ENCODE measurements around the gene TEX52.

TEX52 gene

DNA sequence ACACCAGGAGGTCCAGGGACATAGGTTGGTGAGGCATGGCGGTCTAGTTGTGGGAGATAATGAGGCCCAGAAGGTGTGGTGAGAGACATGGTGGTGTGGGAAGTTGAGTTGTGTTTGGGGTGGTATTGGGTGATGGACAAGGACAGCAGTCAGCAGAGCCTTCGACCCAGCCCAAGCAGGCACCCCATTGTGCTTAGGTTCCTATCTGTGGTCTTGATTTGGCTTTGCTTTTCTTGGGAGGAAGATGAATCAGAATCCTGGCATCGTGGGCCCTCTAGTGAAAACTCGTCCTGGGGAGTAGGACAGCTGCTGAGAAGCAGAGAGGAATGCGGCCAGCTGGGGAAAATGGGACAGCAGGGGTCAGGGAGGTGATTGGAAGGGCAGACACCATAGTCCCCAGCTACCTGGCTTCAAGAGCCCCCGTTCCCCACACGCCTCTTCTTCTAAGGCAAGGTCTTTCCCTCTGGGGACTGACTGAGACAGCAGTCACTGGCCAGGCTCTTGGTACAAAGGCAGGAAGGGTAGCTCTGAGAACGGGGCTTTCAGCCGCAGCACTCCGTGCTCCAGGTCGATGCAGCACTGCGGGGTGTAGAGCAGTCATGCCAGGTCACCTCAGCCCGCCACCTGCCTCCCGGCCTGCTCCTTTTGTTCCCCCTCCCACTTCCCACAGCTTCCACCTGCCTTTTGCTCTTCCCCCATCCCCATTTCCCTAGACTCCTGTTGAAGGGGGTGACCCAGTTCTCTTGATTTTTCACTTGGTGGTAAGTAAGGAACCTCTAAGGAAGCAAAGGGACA is 29.9 kb downstream of the TEX52 start:
- DNase-seq, result no peak

DNA sequence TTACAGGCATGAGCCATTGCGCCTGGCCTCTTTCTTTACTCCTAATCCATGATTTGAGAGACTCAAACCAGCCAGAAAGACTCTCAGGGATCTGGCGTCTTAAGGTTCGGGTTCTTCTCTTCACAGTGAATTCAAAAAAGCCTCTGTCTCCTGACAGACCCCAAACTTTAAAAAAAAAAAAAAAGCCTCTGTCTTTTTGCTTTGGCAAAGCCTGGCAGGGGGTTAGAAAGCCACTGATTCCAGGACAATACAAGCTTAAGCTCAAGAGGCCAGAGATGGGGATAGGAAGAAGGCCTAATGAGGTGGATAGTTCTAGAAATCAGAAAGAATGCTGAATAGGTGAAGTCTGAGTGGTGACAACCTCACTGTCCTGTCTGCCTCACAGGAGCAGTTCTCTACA is 30.8 kb downstream of the TEX52 start:
- DNase-seq, result no peak

DNA sequence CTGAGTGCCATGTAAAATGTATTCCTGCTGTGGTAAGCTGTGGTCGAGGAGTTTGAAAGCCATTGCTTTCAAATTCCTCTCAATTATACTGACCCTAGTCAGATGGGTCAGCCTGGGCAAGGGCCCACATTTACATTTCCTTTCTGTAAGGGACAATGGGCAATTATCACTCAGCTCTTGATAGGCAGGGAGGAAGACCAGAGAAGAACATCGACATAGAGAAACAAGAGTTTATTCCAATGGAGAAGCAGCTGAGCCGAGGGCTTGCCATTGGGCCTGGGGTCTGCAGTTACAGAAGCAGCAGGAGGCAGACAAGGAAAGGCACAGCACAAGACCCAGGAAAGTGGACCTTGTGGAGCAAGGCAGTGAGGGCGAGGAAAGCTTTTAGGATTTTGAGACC is 31.7 kb downstream of the TEX52 start:
- no peak for DNase-seq

DNA sequence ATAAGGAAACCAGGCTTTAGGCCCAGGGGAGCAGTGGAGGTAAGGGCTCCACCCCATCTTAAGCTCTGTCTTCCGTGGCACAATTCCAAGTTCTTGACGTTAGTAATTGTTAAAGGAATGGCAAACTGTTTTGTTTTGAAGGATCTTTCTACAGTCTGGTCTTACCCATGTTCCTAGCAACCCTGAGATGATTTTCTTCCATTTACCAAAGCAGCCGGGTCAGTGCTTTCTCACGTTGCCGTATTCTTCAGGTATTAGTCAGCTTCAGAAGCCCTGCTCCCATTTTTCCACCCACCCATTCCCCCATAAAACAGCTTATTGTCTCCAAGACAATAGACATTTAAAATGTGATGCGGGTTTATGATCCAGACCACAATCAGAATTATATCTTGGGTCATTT is 32.3 kb downstream of the TEX52 start:
- no peak for DNase-seq

DNA sequence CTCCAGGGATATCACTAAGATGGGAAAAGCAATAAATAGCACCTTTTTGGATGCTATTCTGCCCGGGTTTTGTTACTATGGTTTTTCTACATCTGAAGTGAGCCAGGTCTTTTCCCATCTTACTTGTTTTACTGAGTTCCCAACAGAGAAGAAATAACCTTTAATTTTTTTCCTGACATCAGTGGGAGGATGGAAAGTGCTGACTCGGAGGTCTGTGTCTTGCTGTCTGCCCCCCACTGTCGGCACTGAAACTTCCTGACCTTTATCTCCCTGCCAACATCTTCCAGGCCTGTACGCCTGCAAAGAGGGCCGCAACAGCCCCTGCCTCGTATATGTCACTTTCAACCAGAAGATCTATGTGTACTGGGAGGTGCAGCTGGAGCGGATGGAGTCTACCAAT is 33.4 kb downstream of the TEX52 start:
- no peak for DNase-seq

DNA sequence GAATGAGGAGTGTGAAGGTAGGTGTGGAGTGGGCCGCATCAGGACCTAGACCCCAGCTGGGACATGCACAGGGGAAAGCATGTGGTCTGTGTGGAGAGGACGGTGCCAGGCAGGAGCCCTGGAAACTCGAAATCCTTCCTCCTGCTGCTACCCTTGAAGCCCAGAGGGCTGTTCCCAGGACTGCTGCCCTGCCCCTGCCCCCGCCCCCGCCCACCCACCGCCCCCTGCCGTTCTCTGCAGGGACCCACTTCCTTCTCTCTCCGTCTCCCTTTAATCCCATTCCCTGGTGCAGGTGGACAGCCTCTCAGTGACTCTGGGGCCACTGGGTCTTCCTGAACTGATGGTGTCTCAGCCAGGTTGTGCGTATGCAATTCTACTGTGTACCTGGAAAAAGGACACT is 36.4 kb downstream of the TEX52 start:
- DNase-seq, result no peak

DNA sequence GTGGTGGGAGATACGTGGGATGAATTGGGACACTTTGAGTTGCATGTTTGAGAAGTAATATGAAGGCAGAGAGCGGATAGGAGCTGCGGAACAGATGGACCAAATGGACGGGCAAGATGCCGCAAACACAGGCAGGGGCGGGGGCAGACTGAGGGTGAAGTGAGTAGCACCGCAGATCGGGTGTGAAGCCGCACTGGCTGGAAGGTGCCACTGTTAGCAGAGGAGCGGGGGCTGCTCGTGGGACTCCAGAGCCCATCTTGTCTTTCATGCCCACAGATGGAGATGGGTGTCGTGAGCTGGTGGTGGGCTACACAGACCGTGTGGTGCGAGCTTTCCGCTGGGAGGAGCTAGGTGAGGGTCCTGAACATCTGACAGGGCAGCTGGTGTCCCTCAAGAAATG is 37.0 kb downstream of the TEX52 start:
- DNase-seq, result no peak

DNA sequence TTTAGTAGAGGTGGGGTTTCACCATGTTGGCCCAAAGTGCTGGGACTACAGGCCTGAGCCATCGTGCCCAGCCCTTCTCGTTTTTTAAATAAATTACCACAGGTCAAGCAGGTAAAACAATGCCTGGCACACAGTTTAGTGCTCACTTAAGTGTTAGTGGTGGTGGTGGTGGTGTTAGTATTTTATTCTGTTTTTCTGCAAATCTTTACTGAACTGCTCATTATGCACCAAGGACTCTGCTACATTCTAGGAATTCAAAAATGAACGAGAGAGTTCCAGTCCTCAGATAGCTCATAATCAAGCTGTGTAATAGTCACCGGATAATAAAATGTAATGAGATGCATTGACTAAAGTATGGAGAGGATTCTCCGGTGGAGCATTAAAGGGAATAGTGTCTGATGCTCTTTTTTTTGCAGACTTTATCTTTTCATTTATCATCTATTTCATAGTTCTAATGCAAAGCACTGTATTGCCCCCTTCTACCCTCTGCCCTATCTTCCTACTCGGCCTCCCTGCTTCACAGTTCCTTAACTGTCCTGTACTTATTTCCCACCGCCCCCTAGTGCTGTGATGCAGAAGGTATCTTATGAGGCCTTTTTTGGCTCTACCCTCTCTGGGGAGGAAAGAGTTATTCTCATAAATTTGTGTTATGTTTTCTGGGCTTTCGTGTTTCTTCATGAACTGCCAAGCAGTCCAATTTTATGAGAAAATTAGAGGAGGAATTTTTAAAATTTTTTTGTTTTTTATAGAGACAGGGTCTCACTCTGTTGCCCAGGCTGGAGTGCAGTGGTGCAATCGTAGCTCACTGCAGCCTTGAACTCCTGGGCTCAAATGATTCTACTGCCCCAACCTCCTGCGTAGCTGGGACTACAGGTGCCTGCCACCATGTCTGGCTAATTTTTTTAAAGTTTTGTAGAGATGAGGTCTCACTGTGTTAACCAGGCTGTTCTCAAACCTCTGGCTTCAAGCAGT is 43.3 kb downstream of the TEX52 start:
- DNase-seq, result peak; percentile 10

DNA sequence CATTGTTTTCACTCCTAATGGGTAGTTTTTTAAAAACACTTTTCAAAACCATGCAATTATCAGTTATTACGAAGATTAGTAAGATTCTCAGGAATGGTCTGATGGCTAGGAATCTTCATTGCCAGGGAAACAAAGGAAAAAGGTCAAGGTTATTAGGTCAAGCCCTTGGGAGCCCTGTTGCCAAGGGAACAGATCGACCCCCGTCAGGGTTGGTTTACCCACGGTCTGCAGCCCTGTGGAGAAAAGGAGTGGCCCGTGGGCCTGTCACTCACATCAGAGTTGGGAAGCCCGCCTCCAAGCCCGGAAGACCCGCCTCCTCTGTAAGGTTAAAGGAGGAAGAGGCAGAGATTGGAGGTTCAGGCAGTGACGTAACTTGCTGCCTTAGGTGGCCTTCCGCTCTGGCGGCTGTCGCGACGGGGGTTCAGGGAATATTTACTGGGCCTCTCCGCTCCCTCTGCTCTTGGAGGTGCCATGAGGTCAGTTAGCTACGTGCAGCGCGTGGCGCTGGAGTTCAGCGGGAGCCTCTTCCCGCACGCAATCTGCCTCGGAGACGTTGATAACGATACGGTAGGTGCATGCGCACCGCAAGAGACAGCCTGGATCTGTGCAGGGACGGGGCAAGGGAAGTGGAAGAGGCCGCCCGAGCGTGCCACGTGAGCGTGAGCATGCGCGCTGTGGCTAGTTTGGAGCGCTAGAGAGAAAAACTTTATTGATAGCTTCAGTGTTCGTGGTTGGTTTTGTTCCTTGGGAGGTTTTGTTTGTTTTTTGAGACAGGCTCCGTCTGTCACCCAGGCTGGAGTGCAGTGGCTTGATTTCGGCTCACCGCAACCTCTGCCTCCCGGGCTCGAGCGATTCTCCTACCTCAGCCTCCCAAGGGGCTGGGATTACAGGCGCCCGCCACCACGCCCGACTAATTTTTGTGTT is 44.3 kb downstream of the TEX52 start, which contains the start of gene ITFG2:
Gene ITFG2, plus strand, starts transcription at position 379 of the 924 bp plus-strand sequence. Its CDS starts 93 bp downstream, at position 472.
- peak; percentile 89 for DNase-seq

DNA sequence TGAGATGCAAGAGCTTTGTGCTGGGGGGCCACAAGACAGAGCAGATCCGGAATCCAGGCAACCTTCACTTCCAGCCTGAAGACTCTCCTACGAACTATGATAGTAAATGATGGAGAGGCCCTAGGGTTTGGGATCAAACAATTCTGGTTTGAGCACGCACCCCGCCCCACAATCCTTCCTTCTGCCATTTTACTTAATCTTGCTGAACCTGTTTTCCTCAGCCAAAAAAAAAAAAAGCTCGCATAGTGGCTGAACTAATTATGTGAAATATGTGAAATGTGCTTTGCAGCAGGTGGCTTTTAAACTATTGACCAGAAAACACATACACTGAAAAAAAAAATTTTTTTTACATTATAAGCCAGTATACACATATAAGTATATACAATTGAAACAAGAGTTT is 45.0 kb downstream of the TEX52 start:
- DNase-seq, result no peak

DNA sequence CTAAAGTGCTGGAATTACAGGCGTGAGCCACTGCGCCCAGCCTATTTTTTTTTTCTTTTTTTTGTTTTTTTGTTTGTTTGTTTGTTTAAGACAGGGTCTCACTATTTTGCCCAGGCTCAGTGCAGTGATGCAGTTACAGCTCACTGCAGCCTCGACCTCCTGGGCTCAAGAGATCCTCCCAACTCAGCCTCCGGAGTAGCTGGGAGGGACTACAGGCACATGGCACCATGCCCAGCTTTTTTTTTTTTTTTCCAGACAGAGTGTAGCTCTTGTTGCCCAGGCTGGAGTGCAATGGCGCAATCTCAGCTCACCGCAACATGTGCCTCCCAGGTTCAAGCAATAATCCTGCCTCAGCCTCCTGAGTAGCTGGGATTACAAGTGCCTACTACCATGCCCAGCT is 50.1 kb downstream of the TEX52 start:
- DNase-seq, result no peak

DNA sequence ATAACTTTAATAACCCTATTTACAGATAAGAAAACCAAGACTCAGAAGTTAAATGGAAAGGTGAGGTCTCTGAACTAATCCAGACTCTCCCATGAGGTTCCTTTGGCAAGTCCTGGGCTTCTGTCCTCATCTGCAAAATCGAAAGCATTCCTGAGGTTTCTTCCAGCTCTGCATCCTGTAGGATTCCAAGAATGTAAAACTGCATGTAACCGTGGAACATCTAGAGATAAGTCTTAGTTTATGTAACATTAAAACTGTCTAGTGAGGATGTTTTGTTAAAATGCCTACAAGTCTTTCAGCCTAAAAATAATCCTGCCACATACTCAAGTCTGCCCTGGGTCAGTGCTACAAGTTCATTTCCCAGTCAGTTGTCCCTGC is 51.7 kb downstream of the TEX52 start:
- DNase-seq, result no peak

DNA sequence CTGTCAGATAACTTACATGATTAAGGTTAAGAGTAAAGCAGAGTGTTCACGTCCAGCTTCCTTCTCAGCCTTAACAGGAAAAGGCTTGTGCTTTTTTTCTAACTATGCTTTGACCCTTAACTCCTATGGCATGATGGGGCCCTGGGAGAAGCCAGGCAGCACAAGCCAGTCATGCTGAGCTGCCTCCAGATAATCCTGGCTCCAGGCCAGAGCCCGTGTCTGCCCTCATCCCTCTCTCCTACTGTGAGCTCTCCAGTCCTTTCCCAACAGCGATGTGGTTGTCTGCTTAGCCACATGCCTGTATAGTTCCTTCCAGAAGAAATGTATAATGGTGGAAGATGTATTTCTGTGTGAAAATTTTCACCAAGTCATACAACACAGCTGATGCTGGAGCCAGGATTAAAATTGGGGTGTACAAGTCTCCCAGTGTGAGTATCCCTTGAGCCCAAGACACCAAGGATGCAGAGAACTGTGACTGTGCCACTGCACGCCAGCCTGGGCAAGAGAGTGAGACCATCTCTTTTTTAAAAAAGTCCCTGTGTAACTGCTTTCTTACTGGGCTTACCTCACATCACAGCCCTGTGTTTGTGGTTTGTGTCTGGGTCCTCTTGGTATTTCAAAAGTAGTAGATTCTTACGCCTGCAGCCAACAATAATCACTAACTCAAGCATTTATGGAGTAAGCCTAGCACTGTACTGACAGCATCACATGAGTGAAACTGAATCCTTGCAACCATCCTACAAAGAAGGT is 52.3 kb downstream of the TEX52 start:
- DNase-seq, result no peak

DNA sequence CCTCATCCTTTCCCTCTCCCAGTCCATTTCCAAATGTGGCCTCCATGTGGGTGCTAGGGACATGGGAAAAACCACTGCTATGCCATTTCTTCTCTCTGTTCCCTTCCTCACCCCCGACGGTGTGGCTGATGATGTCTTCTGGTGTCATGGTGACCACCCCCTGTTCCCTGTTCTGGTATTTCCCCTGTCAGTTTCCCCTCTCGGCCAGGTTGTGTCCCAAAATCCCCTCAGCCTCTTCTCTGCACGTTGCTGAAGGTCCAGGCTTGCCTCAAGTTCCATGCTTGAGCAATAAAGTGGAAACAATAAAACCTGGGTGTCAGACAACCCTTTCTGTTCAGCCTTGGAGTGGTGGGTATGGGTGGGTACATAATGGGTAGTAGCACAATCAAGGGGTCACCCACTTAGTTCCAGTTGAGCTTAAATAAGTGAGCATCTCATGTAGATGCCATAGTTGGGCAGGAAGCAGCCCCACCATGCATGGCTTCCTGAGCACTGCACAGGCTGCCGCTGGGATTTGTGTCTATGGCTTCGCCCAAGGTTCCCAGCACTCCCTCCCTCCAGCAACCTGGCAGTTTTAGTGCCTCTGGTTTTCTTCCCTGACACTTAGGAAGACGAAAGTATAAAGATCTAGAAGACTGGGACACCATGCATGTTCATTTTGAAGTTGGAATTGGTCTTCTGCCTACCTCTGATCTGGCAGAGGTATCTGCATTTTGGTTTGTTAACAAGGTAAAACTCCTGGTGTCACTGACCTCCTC is 53.0 kb downstream of the TEX52 start:
- DNase-seq, result no peak

DNA sequence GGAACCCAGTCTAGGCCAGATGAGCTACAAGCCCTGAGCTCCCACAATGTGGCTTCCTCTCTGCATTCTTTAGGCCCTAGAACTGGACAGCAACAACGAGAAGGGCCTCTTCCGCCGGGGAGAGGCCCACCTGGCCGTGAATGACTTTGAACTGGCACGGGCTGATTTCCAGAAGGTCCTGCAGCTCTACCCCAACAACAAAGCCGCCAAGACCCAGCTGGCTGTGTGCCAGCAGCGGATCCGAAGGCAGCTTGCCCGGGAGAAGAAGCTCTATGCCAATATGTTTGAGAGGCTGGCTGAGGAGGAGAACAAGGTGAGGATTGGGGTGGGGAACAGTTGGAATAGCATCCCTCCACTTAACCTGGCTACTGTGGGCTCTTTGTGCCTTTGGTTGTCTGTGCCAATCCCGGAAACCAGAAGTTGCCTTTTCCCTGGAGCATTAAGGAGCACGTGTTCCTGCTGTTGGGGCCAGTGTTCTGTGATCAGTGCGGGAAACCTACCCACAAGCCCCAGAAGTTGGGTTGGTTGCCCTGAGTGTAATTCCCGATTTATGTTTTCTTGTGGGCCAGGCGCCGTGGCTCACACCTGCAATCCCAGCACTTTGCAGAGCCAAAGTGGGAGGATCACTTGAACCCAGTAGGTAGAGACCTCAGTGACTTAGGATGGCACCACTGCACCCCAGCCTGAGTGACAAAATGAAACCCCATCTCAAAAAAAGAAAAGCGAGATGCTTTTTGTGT is 55.6 kb downstream of the TEX52 start:
- DNase-seq, result no peak

DNA sequence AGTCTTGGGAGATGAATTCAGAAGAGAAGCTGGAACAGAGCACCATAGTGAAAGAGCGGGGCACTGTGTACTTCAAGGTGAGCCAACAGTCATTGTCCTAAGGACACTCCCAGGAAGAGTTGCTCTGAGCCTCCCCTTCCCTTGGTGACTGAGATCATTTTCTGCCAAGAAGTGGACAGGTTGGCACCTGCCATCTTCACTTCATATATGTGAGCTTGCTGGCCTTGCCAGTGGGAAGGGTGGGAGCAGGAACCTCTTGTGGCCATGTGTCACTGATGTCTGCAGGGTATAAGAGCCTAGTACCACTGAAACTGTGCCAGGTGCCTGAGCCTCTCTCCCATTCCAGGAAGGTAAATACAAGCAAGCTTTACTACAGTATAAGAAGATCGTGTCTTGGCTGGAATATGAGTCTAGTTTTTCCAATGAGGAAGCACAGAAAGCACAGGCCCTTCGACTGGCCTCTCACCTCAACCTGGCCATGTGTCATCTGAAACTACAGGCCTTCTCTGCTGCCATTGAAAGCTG is 56.7 kb downstream of the TEX52 start:
- no peak for DNase-seq

Data from NCI-H524 treated with DMSO at 0.1 percent for 48 hours (cell line).